ENCODE results near the gene SCRN2. TPM values are rescaled to one million over a fixed set of nuclear protein-coding genes. Genes with fewer than 3 reads are reported as not detected.
A peak's percentile ranks its signal among the peaks of the same experiment; 100 is the strongest.

Gene SCRN2
- polyA plus RNA-seq, 6 donors from 2014 or later, result 20.0 to 35.5 (median 23.5) TPM

DNA sequence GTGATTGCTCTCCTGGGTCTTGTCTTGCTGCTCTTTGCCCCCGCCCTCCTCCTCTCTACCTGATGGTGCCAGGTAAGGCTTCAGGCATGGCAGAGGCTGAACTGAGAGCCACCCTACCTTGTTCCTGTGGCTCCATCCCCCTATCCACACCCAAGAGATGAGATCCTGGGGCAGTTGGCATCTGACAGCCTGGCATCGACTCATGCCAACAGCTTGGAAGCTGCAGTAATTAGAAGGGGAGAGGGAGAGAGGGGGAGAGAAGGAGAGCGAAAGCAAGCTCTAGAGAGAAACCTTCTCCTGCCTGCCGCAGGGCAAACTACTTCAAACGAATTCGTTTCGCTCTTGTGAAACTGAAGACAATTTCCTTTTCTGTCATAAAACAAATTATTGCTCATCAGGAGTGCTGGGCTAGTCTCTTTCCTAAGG lies 23.7 kb upstream of the SCRN2 start:
- Mint-ChIP-seq H3K27ac (peak overlapping the region in 1 of 6 donors; percentile 65), H3K27me3 (peaks cover 43 to 48% (median 43%) of the 10 kb centered on the region in 3 donors), H3K9me3 (no peaks in the 10 kb centered on the region), H3K36me3 (no peaks in the 10 kb centered on the region), H3K4me1 (no peaks in the 10 kb centered on the region), H3K4me3 (no peak overlapping the region)
- DNase-seq (no peak), ATAC-seq (ENCODE audit: low read depth in 2 of 2) (no peak)

DNA sequence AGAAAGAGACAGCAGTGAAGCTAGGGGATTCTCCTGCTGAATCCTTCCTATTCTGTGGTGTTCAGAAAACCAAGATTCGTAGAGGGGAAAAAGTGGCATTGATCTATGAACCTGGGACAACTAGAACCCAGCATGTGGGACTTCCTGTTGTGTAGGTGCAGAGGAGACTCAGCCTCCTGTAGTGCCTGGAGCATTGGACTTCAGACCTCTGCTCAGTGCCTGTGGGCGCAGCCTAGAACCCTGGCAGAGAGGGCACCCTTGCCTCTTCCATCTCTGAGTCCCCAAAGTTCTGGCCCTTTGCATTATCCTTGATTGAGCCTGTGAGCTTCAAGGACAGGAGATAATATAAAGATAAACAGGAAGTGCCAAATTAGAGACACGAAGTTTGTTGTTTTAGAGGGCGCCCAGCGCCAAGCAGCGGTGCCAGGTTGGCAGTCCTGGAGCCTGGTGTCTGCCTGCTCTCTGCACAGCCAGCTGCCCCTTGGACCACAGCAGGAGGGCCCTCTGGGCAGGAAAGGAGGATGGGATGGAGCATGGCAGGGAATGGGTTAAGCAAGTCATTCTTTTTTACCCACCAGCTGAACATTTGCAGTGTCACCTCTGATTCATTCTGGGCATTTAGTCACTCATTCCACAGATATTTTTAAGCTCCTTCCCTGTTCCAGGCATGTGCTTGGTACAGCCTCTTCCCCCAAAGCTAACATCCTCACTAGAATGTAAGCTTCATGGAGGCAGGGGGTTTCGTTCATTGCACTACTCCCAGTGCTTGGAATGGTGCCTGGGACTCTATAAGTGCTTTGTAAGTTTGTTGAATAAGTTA lies 21.8 kb upstream of the SCRN2 start:
- ATAC-seq (ENCODE audit: low read depth in 2 of 2) (no peak), DNase-seq (no peak)
- H3K4me1 Mint-ChIP-seq, result peaks cover 0 to 5% (median 0%) of the 10 kb centered on the region in 3 donors
- H3K27me3 Mint-ChIP-seq, result peaks cover 41 to 56% (median 53%) of the 10 kb centered on the region in 3 donors
- H3K27ac Mint-ChIP-seq, result no peak overlapping the region
- no peaks in the 10 kb centered on the region for H3K9me3 Mint-ChIP-seq
- H3K4me3 Mint-ChIP-seq, result no peak overlapping the region
- peaks cover 0 to 7% of the 10 kb centered on the region in 2 donors for H3K36me3 Mint-ChIP-seq

- Mint-ChIP-seq H3K4me1 (peaks cover 0 to 5% (median 0%) of the 10 kb centered on the region in 3 donors), H3K4me3 (no peak overlapping the region), H3K27me3 (peaks cover 43 to 60% (median 52%) of the 10 kb centered on the region in 3 donors), H3K9me3 (no peaks in the 10 kb centered on the region), H3K27ac (no peak overlapping the region), H3K36me3 (peaks cover 0 to 7% of the 10 kb centered on the region in 2 donors)
- no peak for DNase-seq
- no peak for ATAC-seq (ENCODE audit: low read depth in 2 of 2)
Measured at GRCh38 chr17:47860386-47860785, 19.3 kb upstream of the SCRN2 start.

DNA sequence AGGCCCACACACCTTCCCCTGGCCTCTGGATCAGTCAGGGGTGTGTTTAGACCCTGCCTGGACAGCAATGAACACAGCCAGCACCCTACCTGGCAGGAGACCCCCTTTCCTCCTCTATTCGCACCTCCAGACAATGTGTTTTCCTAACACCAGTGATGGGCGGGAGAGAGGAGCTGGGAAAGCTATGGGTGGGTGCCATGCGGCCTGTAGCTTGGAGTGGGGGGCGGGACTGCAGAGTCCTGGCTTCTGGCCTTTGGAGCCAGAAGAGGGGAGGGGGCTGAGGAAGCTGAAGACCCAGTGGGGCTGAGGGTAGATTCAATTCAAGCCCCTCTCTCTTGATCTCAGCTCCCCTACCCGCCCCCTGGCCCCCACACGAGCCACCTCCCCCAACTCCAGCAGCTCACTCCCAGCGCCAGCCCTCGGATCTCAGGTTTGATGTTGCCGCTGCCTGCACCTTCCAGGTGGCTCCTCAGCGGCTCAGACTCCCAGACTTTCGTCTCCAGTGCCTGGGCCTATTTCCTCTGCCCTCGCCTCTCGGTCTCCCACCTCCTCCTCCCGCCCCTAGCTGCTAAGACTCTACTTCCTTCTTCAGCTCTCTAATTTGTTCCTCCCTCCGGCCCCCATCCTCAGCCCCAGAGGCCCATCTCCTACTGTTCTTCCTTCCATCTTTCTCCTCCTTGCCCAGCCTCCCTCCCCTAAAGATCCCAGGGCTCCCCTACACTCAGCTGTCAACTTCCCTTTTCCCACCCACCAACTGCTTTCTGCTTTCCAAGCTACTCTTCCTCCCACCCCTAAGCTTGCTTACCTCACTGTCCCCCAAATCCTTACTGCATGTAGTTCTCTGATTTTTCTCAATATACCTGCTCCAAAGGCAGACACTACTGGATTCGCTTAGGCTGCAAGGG lies 16.7 kb upstream of the SCRN2 start:
- peaks cover 0 to 5% (median 0%) of the 10 kb centered on the region in 3 donors for H3K4me1 Mint-ChIP-seq
- no peaks in the 10 kb centered on the region for H3K9me3 Mint-ChIP-seq
- no peak overlapping the region for H3K4me3 Mint-ChIP-seq
- peak overlapping the region in 1 of 6 donors; percentile 38 for H3K27ac Mint-ChIP-seq
- DNase-seq (no peak), ATAC-seq (ENCODE audit: low read depth in 2 of 2) (no peak)
- H3K36me3 Mint-ChIP-seq, result peaks cover 0 to 7% of the 10 kb centered on the region in 2 donors
- peaks cover 56 to 74% (median 71%) of the 10 kb centered on the region in 3 donors for H3K27me3 Mint-ChIP-seq

DNA sequence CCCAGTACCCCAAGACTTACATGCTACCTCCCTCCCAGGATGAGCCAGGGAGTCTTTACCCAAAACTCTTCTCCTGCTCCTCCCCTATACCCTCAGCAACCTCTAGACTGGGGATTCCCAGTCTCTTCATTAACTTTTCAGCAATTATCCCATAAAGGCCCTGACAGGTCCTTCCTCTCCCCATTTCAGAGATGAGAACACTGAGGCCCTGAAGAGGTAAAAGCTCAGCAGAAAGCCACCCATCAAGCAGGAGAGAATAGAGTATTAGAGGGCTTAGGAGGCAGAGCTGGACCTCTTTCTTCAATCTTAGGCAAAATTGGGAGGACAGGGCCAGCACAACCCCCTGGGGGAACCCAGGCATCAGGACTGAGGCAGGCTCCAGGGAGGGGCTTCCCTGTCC lies 15.8 kb upstream of the SCRN2 start:
- no peaks in the 10 kb centered on the region for H3K9me3 Mint-ChIP-seq
- DNase-seq, result no peak
- peaks cover 0 to 7% of the 10 kb centered on the region in 2 donors for H3K36me3 Mint-ChIP-seq
- peaks cover 9 to 13% (median 9%) of the 10 kb centered on the region in 3 donors for H3K4me1 Mint-ChIP-seq
- H3K27ac Mint-ChIP-seq, result no peak overlapping the region
- no peak for ATAC-seq (ENCODE audit: low read depth in 2 of 2)
- peaks cover 65 to 84% (median 81%) of the 10 kb centered on the region in 3 donors for H3K27me3 Mint-ChIP-seq
- H3K4me3 Mint-ChIP-seq, result no peak overlapping the region

DNA sequence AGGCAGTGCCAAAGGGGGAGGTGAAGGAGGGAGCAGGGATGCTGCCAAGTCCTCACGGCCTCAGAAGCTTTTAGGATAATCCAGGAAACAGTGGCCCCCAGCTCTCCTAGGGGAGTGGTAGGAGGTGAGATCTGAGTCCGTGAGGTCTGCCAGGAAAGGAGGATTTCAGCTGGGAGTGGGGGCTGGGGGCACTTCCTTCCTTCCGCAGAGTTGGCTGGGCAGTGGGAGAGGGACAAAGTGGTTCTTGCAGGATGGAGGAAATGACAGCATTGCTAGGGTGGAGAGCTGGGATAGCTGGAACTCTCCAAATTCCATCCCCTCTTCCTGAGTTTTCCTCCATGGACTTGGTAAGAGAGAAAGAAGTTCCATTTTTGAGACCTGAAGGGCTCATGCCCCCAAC lies 14.7 kb upstream of the SCRN2 start:
- H3K9me3 Mint-ChIP-seq, result no peaks in the 10 kb centered on the region
- peaks cover 0 to 7% of the 10 kb centered on the region in 2 donors for H3K36me3 Mint-ChIP-seq
- H3K27me3 Mint-ChIP-seq, result peaks cover 65 to 90% (median 86%) of the 10 kb centered on the region in 3 donors
- DNase-seq, result no peak
- H3K4me1 Mint-ChIP-seq, result peaks cover 13 to 16% (median 15%) of the 10 kb centered on the region in 3 donors
- ATAC-seq (ENCODE audit: low read depth in 2 of 2), result no peak
- H3K27ac Mint-ChIP-seq, result no peak overlapping the region
- no peak overlapping the region for H3K4me3 Mint-ChIP-seq

DNA sequence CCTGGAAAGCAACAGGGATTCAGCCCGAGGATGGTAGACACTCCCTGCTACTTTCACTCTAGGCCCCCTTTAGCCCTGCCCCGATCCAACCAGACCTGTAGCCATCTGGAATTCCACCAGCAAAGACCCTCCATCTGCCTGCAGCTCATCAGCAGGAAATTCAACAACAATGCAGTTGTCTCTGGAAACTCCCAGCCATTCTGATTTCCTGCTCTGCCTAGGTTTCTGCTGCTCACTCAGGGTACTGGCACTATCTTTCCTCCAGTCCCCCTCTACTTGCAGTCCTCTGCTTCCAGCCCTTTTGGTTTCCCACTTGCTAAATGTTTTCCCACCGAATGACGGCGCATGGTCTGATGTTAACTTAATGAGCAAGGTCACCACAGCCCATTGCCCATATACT lies 12.5 kb upstream of the SCRN2 start:
- Mint-ChIP-seq H3K36me3 (peaks cover 0 to 7% of the 10 kb centered on the region in 2 donors), H3K27ac (no peak overlapping the region), H3K27me3 (peaks cover 70 to 93% (median 88%) of the 10 kb centered on the region in 3 donors), H3K9me3 (no peaks in the 10 kb centered on the region), H3K4me1 (peaks cover 21 to 23% (median 22%) of the 10 kb centered on the region in 3 donors), H3K4me3 (peak overlapping the region in 1 of 8 donors; percentile 35)
- no peak for DNase-seq
- no peak for ATAC-seq (ENCODE audit: low read depth in 2 of 2)

GRCh38 chr17:47852113-47852949 lies 11.3 kb upstream of the SCRN2 start:
- H3K27me3 Mint-ChIP-seq, result peaks cover 66 to 93% (median 90%) of the 10 kb centered on the region in 3 donors
- H3K9me3 Mint-ChIP-seq, result no peaks in the 10 kb centered on the region
- ATAC-seq (ENCODE audit: low read depth in 2 of 2) (peak; percentile 32 to 39), DNase-seq (peak; percentile 18)
- H3K36me3 Mint-ChIP-seq, result no peaks in the 10 kb centered on the region
- peak overlapping the region in 7 of 8 donors; percentile 18 to 88 (median 57) for H3K4me3 Mint-ChIP-seq
- peaks cover 17 to 24% (median 24%) of the 10 kb centered on the region in 3 donors for H3K4me1 Mint-ChIP-seq
- H3K27ac Mint-ChIP-seq, result peak overlapping the region in 1 of 6 donors; percentile 27

- H3K27me3 Mint-ChIP-seq, result peaks cover 64 to 94% (median 90%) of the 10 kb centered on the region in 3 donors
- no peaks in the 10 kb centered on the region for H3K36me3 Mint-ChIP-seq
- H3K9me3 Mint-ChIP-seq, result no peaks in the 10 kb centered on the region
- H3K4me3 Mint-ChIP-seq, result peak overlapping the region in 6 of 8 donors; percentile 26 to 88 (median 62)
- H3K27ac Mint-ChIP-seq, result no peak overlapping the region
- no peak for DNase-seq
- no peak for ATAC-seq (ENCODE audit: low read depth in 2 of 2)
- H3K4me1 Mint-ChIP-seq, result peaks cover 23 to 30% (median 29%) of the 10 kb centered on the region in 3 donors
Measured at GRCh38 chr17:47851764-47852112, 10.7 kb upstream of the SCRN2 start.

- H3K9me3 Mint-ChIP-seq, result no peaks in the 10 kb centered on the region
- peak within 1 kb of the TSS; percentile 16 to 88 (median 74) for H3K4me3 Mint-ChIP-seq
- peak; percentile 65 to 67 for ATAC-seq (ENCODE audit: low read depth in 2 of 2)
- DNase-seq, result peak; percentile 31
- H3K4me1 Mint-ChIP-seq, result peaks cover 23 to 32% (median 29%) of the 10 kb centered on the region in 3 donors
- no peaks in the 10 kb centered on the region for H3K36me3 Mint-ChIP-seq
- peaks cover 63 to 94% (median 90%) of the 10 kb centered on the region in 3 donors for H3K27me3 Mint-ChIP-seq
- H3K27ac Mint-ChIP-seq, result no peak within 1 kb of the TSS
Measured at GRCh38 chr17:47850692-47851573, 9.9 kb upstream of the SCRN2 start, which contains the start of gene SP6. Gene SP6, minus strand, starts transcription at chr17:47851163. Its CDS starts 2,734 bp downstream, at chr17:47848429.

- Mint-ChIP-seq H3K36me3 (no peaks in the 10 kb centered on the region), H3K4me3 (peak overlapping the region; percentile 16 to 85 (median 70)), H3K27me3 (peaks cover 64 to 94% (median 90%) of the 10 kb centered on the region in 3 donors), H3K27ac (no peak overlapping the region), H3K9me3 (no peaks in the 10 kb centered on the region), H3K4me1 (peaks cover 23 to 32% (median 29%) of the 10 kb centered on the region in 3 donors)
- ATAC-seq (ENCODE audit: low read depth in 2 of 2), result no peak
- DNase-seq, result no peak
Measured at GRCh38 chr17:47850373-47850691, 9.3 kb upstream of the SCRN2 start.

DNA sequence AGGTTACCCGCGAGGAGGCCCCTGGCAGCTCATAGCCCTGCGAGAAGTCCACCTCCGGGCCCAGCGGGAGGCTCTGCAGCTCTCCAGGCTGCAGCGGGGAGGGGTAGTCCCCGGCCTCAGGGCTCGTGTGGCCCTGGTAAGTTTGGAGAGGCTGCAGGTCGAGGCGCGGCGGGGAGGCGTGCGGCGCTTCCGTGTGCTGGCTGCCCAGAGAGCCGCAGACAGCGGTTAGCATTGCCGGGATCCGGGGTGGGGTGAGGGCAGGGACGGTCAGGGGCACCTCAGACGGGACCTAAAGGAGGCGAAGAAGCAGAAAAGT lies 7.1 kb upstream of the SCRN2 start:
- H3K4me3 Mint-ChIP-seq, result peak overlapping the region in 1 of 8 donors; percentile 25
- H3K36me3 Mint-ChIP-seq, result no peaks in the 10 kb centered on the region
- peaks cover 55 to 89% (median 84%) of the 10 kb centered on the region in 3 donors for H3K27me3 Mint-ChIP-seq
- ATAC-seq (ENCODE audit: low read depth in 2 of 2) (no peak), DNase-seq (no peak)
- H3K9me3 Mint-ChIP-seq, result no peaks in the 10 kb centered on the region
- H3K27ac Mint-ChIP-seq, result no peak overlapping the region
- H3K4me1 Mint-ChIP-seq, result peaks cover 23 to 32% (median 29%) of the 10 kb centered on the region in 3 donors
